ENCODE results near the gene STOM.

DNA sequence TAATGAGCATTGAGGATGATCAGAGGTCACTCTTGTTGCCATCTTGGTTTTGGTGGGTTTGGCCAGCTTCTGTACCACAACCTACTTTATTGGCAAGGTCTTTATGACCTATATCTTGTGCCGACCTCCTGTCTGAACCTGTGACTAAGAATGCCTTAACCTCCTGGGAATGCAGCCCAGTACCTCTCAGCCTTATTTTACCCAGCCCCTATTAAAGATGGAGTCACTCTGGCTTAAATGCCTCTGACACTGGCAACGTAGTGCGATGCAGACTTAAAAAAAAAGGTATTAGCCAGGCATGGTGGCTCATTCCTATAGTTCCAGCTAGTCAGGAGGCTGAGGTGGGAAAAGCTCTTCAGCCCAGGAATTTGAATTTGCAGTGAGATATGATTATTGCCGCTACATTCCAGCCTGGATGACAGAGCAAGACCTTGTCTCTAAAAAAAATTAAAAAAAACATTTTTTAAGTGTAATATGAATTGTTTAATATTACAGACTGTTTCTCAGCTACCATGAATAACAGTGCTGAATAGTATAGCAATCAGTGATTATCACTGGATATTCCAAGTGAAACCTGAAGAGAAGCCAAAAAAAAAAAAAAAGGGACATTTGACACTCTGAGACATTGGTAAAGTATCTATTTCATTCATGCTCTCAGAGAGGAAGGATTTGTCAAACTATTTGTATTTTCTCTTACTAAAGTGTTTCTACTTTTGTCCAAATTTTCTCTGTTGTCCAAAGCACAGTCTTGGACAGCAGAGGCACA lies 18.3 kb upstream of the STOM start:
- no peak for TF ChIP-seq BHLHE40 (IDR thresholded peaks at IDR 0.05; ENCODE audit: borderline replicate concordance in 1 of 2, low read depth in 2 of 2, low read length in 1 of 2)
- no peak for TF ChIP-seq CHD1 (IDR thresholded peaks at IDR 0.05; ENCODE audit: low read depth, low read length)
- no peak for TF ChIP-seq CBX5 (IDR thresholded peaks at IDR 0.05; ENCODE audit: low read depth)

Data from GM12878 (cell line).